HG02759 (cell line): Measurements from ENCODE around the gene LARP1.
A peak's percentile ranks its signal among the peaks of the same experiment; 100 is the strongest.

ENCODE experiments used
- ATAC-seq: cut with Tn5 transposase; IDR thresholded peaks from one replicate; pipeline ENCODE4 v1.9.1; 2021; ENCODE audit warnings: mild to moderate bottlenecking, moderate library complexity; ENCODE audit not compliant: unreplicated experiment

The LARP1 gene

GRCh38 chr5:154788212-154788611 is 33.0 kb downstream of the LARP1 start:
- no peak for ATAC-seq

- ATAC-seq, result peak; percentile 70
Measured at GRCh38 chr5:154791535-154791934, 36.4 kb downstream of the LARP1 start.

- no peak for ATAC-seq
Measured at GRCh38 chr5:154793599-154794524, 38.7 kb downstream of the LARP1 start.

- no peak for ATAC-seq
Measured at GRCh38 chr5:154794525-154795234, 39.5 kb downstream of the LARP1 start.

GRCh38 chr5:154795235-154795596 is 40.0 kb downstream of the LARP1 start:
- ATAC-seq, result no peak

- no peak for ATAC-seq
Measured at GRCh38 chr5:154797762-154798161, 42.6 kb downstream of the LARP1 start.

GRCh38 chr5:154800582-154800981 is 45.4 kb downstream of the LARP1 start:
- ATAC-seq, result no peak

- ATAC-seq, result no peak
Measured at GRCh38 chr5:154801083-154801482, 45.9 kb downstream of the LARP1 start.

GRCh38 chr5:154802050-154802449 is 46.9 kb downstream of the LARP1 start:
- no peak for ATAC-seq

GRCh38 chr5:154806176-154806575 is 51.0 kb downstream of the LARP1 start:
- no peak for ATAC-seq

GRCh38 chr5:154811239-154811638 is 56.1 kb downstream of the LARP1 start:
- ATAC-seq, result no peak

GRCh38 chr5:154811653-154812465 is 56.7 kb downstream of the LARP1 start:
- peak; percentile 76 for ATAC-seq

- no peak for ATAC-seq
Measured at GRCh38 chr5:154813158-154813557, 58.0 kb downstream of the LARP1 start.

GRCh38 chr5:154813736-154814135 is 58.6 kb downstream of the LARP1 start:
- ATAC-seq, result no peak

- no peak for ATAC-seq
Measured at GRCh38 chr5:154815025-154815424, 59.8 kb downstream of the LARP1 start.

- no peak for ATAC-seq
Measured at GRCh38 chr5:154815684-154816247, 60.6 kb downstream of the LARP1 start.

GRCh38 chr5:154816891-154817492 is 61.8 kb downstream of the LARP1 start:
- no peak for ATAC-seq

GRCh38 chr5:154817815-154818214 is 62.6 kb downstream of the LARP1 start:
- ATAC-seq, result no peak

- ATAC-seq, result no peak
Measured at GRCh38 chr5:154818471-154819116, 63.4 kb downstream of the LARP1 start.

GRCh38 chr5:154819546-154819945 is 64.4 kb downstream of the LARP1 start:
- ATAC-seq, result no peak
